Measurements from ENCODE around the gene PROSER3. TPM values are rescaled to one million over a fixed set of nuclear protein-coding genes. Genes with fewer than 3 reads are reported as not detected.

The PROSER3 gene
- total RNA-seq, 4 donors from 2014 or later = 10.1 to 17.1 (median 13.4) TPM

- Histone ChIP-seq H3K27ac (peak overlapping the region in 3 of 4 donors; percentile 9 to 99 (median 98)), H3K9me3 (no peaks in the 10 kb centered on the region), H3K4me1 (peaks cover 0 to 72% (median 34%) of the 10 kb centered on the region in 3 donors), H3K27me3 (no peaks in the 10 kb centered on the region), H3K36me3 (peaks cover 0 to 39% of the 10 kb centered on the region in 2 donors), H3K4me3 (no peak overlapping the region)
- TF ChIP-seq CTCF (IDR thresholded peaks at IDR 0.05) = no peak
- TF ChIP-seq EP300 (IDR thresholded peaks at IDR 0.05) = no peak
- TF ChIP-seq POLR2A (IDR thresholded peaks at IDR 0.05) = no peak
- TF ChIP-seq POLR2AphosphoS5 (IDR thresholded peaks at IDR 0.05) = no peak
- WGBS, 2 donors (ENCODE audit: low coverage in 1 of 2) = 80% methylated on average over 3 of the region's 20 CpGs; no CpG with 5 or more reads in 1 of the 2 donors
- ATAC-seq = no peak
These were observed 5.1 kb upstream of the PROSER3 start for GRCh38 chr19:35752746-35753350.

- H3K36me3 ChIP-seq = peaks cover 0 to 39% of the 10 kb centered on the region in 2 donors
- H3K27me3 ChIP-seq = no peaks in the 10 kb centered on the region
- 67% methylated on average over 3 of the region's 20 CpGs; no CpG with 5 or more reads in 1 of the 2 donors for WGBS, 2 donors (ENCODE audit: low coverage in 1 of 2)
- no peaks in the 10 kb centered on the region for H3K9me3 ChIP-seq
- peaks cover 0 to 72% (median 37%) of the 10 kb centered on the region in 3 donors for H3K4me1 ChIP-seq
- no peak overlapping the region for H3K4me3 ChIP-seq
- peak overlapping the region in 3 of 4 donors; percentile 93 to 99 (median 98) for H3K27ac ChIP-seq
- TF ChIP-seq POLR2A (IDR thresholded peaks at IDR 0.05) (no peak), EP300 (IDR thresholded peaks at IDR 0.05) (no peak), POLR2AphosphoS5 (IDR thresholded peaks at IDR 0.05) (no peak), CTCF (IDR thresholded peaks at IDR 0.05) (no peak)
- ATAC-seq = no peak
These were observed 4.2 kb upstream of the PROSER3 start for GRCh38 chr19:35753634-35754369.

GRCh38 chr19:35754370-35755130, 3.4 kb upstream of the PROSER3 start:
- H3K9me3 ChIP-seq = no peaks in the 10 kb centered on the region
- no peaks in the 10 kb centered on the region for H3K27me3 ChIP-seq
- ATAC-seq = no peak
- TF ChIP-seq CTCF (IDR thresholded peaks at IDR 0.05) = no peak
- TF ChIP-seq POLR2A (IDR thresholded peaks at IDR 0.05) = no peak
- no peak for TF ChIP-seq POLR2AphosphoS5 (IDR thresholded peaks at IDR 0.05)
- no peak for TF ChIP-seq EP300 (IDR thresholded peaks at IDR 0.05)
- peaks cover 0 to 39% of the 10 kb centered on the region in 2 donors for H3K36me3 ChIP-seq
- H3K27ac ChIP-seq = peak overlapping the region; percentile 93 to 99 (median 96)
- peaks cover 0 to 72% (median 35%) of the 10 kb centered on the region in 3 donors for H3K4me1 ChIP-seq
- WGBS, 2 donors (ENCODE audit: low coverage in 1 of 2) = 45 to 83% methylated on average over 2 to 10 of the region's 13 CpGs
- H3K4me3 ChIP-seq = peak overlapping the region; percentile 14 to 81

- Histone ChIP-seq H3K27ac (peak overlapping the region; percentile 93 to 99 (median 96)), H3K9me3 (no peaks in the 10 kb centered on the region), H3K27me3 (no peaks in the 10 kb centered on the region), H3K4me3 (peak overlapping the region; percentile 14 to 81), H3K36me3 (peaks cover 0 to 45% of the 10 kb centered on the region in 2 donors), H3K4me1 (peaks cover 0 to 72% (median 31%) of the 10 kb centered on the region in 3 donors)
- TF ChIP-seq POLR2A (IDR thresholded peaks at IDR 0.05) (peak in 1 of 2 donors; percentile 12), EP300 (IDR thresholded peaks at IDR 0.05) (no peak)
- 11 to 36% methylated on average over 5 to 7 of the region's 17 CpGs for WGBS, 2 donors (ENCODE audit: low coverage in 1 of 2)
- ATAC-seq = no peak
These were observed 2.8 kb upstream of the PROSER3 start for GRCh38 chr19:35755131-35755549.

Measured in gastroesophageal sphincter (tissue), 4 donors.